DND-41 (cell line): Measurements from ENCODE around the gene RBSN.

Source experiments
- CTCF ChIP-seq: IDR thresholded peaks from 2 replicates; pipeline ENCODE4 v1.5.1; 2012; ENCODE audit warnings: borderline replicate concordance, low read length, moderate library complexity, mild to moderate bottlenecking; ENCODE audit not compliant: poor library complexity, severe bottlenecking; ENCODE audit errors: extremely low read depth
- EZH2 ChIP-seq: IDR thresholded peaks from 3 replicates; pipeline ENCODE4 v1.6.1; 2012; ENCODE audit warnings: borderline replicate concordance, low read depth, mild to moderate bottlenecking, moderate library complexity, low read length, inconsistent platforms; ENCODE audit not compliant: severe bottlenecking

- TF ChIP-seq CTCF: no peak
- no peak for TF ChIP-seq EZH2
These were observed 54.6 kb downstream of the RBSN start for GRCh38 chr3:15044326-15044725.
